Omental fat pad (tissue), 4 donors: Measurements from ENCODE around the gene PPP1R18. TPM values are rescaled to one million over a fixed set of nuclear protein-coding genes. Genes with fewer than 3 reads are reported as not detected.

ENCODE experiments used
- ATAC-seq: fragments of 150-250 bp; one replicate; pipeline ENCODE4 v1.9.1; 2016; ENCODE audit warnings: mild to moderate bottlenecking, moderate library complexity; ENCODE audit not compliant: low FRiP score
- DNase-seq: peaks from one replicate; pipeline ENCODE4 v3.0.0-alpha.2; 2019; ENCODE audit warnings: low spot score
- CTCF ChIP-seq, 3 donors: fragments of 450-650 bp; IDR thresholded peaks; one replicate each; pipeline ENCODE4 v1.5.1; 2016 to 2017; ENCODE audit warnings: antibody characterized with exemption in 3 of 3, mild to moderate bottlenecking in 3 of 3, moderate library complexity in 2 of 3
- total RNA-seq, 4 donors: library from RNA; depleted of rRNA; stranded (reverse); fragments of >200 nt; gene quantifications; one replicate each; pipeline ENCODE4 v1.1.0, GENCODE V29; 2016

Gene PPP1R18
- total RNA-seq: 10 to 100 TPM; 25.5 to 55.7 (median 43.4) TPM

GRCh38 chr6:30686009-30686907, at the start of gene PPP1R18:
TSS of gene PPP1R18 (minus strand) at chr6:30686645. CDS start at chr6:30686018, 627 bp downstream.
- TF ChIP-seq CTCF (IDR thresholded peaks at IDR 0.05): no peak
- ATAC-seq (peak; percentile 37), DNase-seq (no peak)

- no peak for DNase-seq
- ATAC-seq: no peak
- no peak for TF ChIP-seq CTCF (IDR thresholded peaks at IDR 0.05)
These were observed 49.3 kb upstream of the PPP1R18 start for GRCh38 chr6:30735668-30736314.

GRCh38 chr6:30732237-30732943, 45.9 kb upstream of the PPP1R18 start:
- no peak for ATAC-seq
- TF ChIP-seq CTCF (IDR thresholded peaks at IDR 0.05): no peak
- no peak for DNase-seq

- peak; percentile 78 for ATAC-seq
- DNase-seq: no peak
- no peak for TF ChIP-seq CTCF (IDR thresholded peaks at IDR 0.05)
These were observed 44.4 kb upstream of the PPP1R18 start for GRCh38 chr6:30730601-30731435.

GRCh38 chr6:30727920-30728553, 41.6 kb upstream of the PPP1R18 start:
- no peak for DNase-seq
- ATAC-seq: no peak
- TF ChIP-seq CTCF (IDR thresholded peaks at IDR 0.05): no peak
